GM12878 (cell line): ENCODE results near the gene PPP1R3F. TPM values are rescaled to one million over a fixed set of nuclear protein-coding genes. Genes with fewer than 3 reads are reported as not detected.

ENCODE experiments used
- BCLAF1 ChIP-seq: fragments of 450-650 bp; IDR thresholded peaks from 2 replicates; pipeline ENCODE4 v1.6.1; 2017; ENCODE audit warnings: antibody characterized with exemption, mild to moderate bottlenecking, moderate library complexity
- CBX3 ChIP-seq: fragments of 200-600 bp; sonication (generic); IDR thresholded peaks from 2 replicates; pipeline ENCODE4 v1.6.1; 2016; ENCODE audit warnings: low read depth, borderline replicate concordance
- CREB1 ChIP-seq: IDR thresholded peaks from 2 replicates; pipeline ENCODE4 v1.6.1; 2012; ENCODE audit warnings: low read depth, mild to moderate bottlenecking, inconsistent platforms
- CREM ChIP-seq: IDR thresholded peaks from 2 replicates; pipeline ENCODE4 v1.6.1; 2014; ENCODE audit warnings: antibody characterized with exemption, low read depth
- ESRRA ChIP-seq: IDR thresholded peaks from 2 replicates; pipeline ENCODE4 v1.6.1; 2012; ENCODE audit warnings: mild to moderate bottlenecking, low read length, improper control_type of control experiment
- ETV6 ChIP-seq, 2 experiments: fragments of 450-650 bp in 1 of 2; IDR thresholded peaks in 1 of 2; conservative IDR thresholded peaks in 1 of 2; 2 replicates each; pipeline ENCODE4 v1.6.1; 2014; ENCODE audit warnings: antibody characterized with exemption in 1 of 2, borderline replicate concordance in 1 of 2, low read depth in 1 of 2, mild to moderate bottlenecking in 1 of 2, moderate library complexity in 1 of 2
- MEF2A ChIP-seq: IDR thresholded peaks from 2 replicates; pipeline ENCODE4 v1.6.1; 2011; ENCODE audit warnings: low read depth, mild to moderate bottlenecking, low read length, moderate library complexity; ENCODE audit not compliant: insufficient read depth
- MEF2B ChIP-seq: fragments of 450-650 bp; IDR thresholded peaks from 2 replicates; pipeline ENCODE4 v1.6.1; 2018; ENCODE audit warnings: mild to moderate bottlenecking, moderate library complexity; ENCODE audit not compliant: partially characterized antibody, poor library complexity, severe bottlenecking
- MYB ChIP-seq: fragments of 150-350 bp; IDR thresholded peaks from 2 replicates; pipeline ENCODE4 v1.6.1; 2014; ENCODE audit warnings: mild to moderate bottlenecking, low read depth, low read length, borderline replicate concordance
- NR2F1 ChIP-seq: fragments of 450-650 bp; conservative IDR thresholded peaks from 2 replicates; pipeline ENCODE4 v1.6.1; 2017; ENCODE audit warnings: mild to moderate bottlenecking
- SMAD5 ChIP-seq: IDR thresholded peaks from 2 replicates; pipeline ENCODE4 v1.6.1; 2016; ENCODE audit warnings: antibody characterized with exemption, low read depth
- ZNF24 ChIP-seq: fragments of 450-650 bp; IDR thresholded peaks from 2 replicates; pipeline ENCODE4 v1.6.1; 2017; ENCODE audit warnings: antibody characterized with exemption, mild to moderate bottlenecking
- polyA plus RNA-seq, 11 experiments: library from polyadenylated mRNA; depleted of rRNA in 4 of 11; unstranded in 6 of 11; stranded (reverse) in 5 of 11; fragments of >200 nt; fragmentation: Nextera tagmentation in 4 of 11; fragmentation: Illumina TruSeq in 1 of 11; extraction: Ambion mirVana in 4 of 11; extraction: Trizol in 1 of 11; gene quantifications; 1 replicate in 1 of 11; 2 replicates in 10 of 11; pipeline versions ENCODE4 v1.2.1 to v1.2.3, GENCODE V29; 2011 to 2016; ENCODE audit warnings: inconsistent platforms in 2 of 11, missing spikeins in 2 of 11, low read depth in 1 of 11
- total RNA-seq, 4 experiments: library from RNA; depleted of rRNA in 3 of 4; stranded (reverse); fragments of >200 nt in 3 of 4; fragmentation: Illumina TruSeq in 1 of 4; extraction: Trizol in 1 of 4; gene quantifications; 2 replicates each; pipeline versions ENCODE4 v1.2.1 to v1.2.3, GENCODE V29; 2013 to 2021
- TF ChIP-seq, protein P1 (sequence below): fragments of 450-650 bp; IDR thresholded peaks from 2 replicates; pipeline ENCODE4 v1.6.1; 2017; ENCODE audit warnings: low read depth, mild to moderate bottlenecking, moderate library complexity
- TF ChIP-seq, protein P2 (sequence below): fragments of 450-650 bp; IDR thresholded peaks from 2 replicates; pipeline ENCODE4 v1.6.1; 2018; ENCODE audit warnings: mild to moderate bottlenecking, low read depth, moderate library complexity; ENCODE audit not compliant: partially characterized antibody
- TF ChIP-seq, protein P3 (sequence below): IDR thresholded peaks from 2 replicates; pipeline ENCODE4 v1.6.1; 2012; ENCODE audit warnings: improper control_type of control experiment, low read depth, low read length; ENCODE audit not compliant: insufficient replicate concordance

The PPP1R3F gene
- total and polyA plus RNA-seq, 10 of the 15 experiments (the other 5 are each of a cell fraction or from before 2014, with no cell fraction given) = 0.18 to 4.4 (median 1.00) TPM

- TF ChIP-seq, protein P1, sequence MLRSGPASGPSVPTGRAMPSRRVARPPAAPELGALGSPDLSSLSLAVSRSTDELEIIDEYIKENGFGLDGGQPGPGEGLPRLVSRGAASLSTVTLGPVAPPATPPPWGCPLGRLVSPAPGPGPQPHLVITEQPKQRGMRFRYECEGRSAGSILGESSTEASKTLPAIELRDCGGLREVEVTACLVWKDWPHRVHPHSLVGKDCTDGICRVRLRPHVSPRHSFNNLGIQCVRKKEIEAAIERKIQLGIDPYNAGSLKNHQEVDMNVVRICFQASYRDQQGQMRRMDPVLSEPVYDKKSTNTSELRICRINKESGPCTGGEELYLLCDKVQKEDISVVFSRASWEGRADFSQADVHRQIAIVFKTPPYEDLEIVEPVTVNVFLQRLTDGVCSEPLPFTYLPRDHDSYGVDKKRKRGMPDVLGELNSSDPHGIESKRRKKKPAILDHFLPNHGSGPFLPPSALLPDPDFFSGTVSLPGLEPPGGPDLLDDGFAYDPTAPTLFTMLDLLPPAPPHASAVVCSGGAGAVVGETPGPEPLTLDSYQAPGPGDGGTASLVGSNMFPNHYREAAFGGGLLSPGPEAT = peak; percentile 59; the same call in 1 of the 2 replicates
- TF ChIP-seq MEF2B = no peak
- no peak for TF ChIP-seq ESRRA
- TF ChIP-seq BCLAF1 = no peak
- TF ChIP-seq ETV6 (conservative IDR thresholded peaks at IDR 0.05 in 1 of 2, IDR thresholded peaks at IDR 0.05 in 1 of 2; ENCODE audit: borderline replicate concordance in 1 of 2, low read depth in 1 of 2) = no peak
- TF ChIP-seq, protein P2, sequence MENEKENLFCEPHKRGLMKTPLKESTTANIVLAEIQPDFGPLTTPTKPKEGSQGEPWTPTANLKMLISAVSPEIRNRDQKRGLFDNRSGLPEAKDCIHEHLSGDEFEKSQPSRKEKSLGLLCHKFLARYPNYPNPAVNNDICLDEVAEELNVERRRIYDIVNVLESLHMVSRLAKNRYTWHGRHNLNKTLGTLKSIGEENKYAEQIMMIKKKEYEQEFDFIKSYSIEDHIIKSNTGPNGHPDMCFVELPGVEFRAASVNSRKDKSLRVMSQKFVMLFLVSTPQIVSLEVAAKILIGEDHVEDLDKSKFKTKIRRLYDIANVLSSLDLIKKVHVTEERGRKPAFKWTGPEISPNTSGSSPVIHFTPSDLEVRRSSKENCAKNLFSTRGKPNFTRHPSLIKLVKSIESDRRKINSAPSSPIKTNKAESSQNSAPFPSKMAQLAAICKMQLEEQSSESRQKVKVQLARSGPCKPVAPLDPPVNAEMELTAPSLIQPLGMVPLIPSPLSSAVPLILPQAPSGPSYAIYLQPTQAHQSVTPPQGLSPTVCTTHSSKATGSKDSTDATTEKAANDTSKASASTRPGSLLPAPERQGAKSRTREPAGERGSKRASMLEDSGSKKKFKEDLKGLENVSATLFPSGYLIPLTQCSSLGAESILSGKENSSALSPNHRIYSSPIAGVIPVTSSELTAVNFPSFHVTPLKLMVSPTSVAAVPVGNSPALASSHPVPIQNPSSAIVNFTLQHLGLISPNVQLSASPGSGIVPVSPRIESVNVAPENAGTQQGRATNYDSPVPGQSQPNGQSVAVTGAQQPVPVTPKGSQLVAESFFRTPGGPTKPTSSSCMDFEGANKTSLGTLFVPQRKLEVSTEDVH = no peak
- no peak for TF ChIP-seq CBX3
- 0 out of 2 replicates have a peak, but pooled peaks have one; percentile 12 for TF ChIP-seq MYB
- TF ChIP-seq, protein P3, sequence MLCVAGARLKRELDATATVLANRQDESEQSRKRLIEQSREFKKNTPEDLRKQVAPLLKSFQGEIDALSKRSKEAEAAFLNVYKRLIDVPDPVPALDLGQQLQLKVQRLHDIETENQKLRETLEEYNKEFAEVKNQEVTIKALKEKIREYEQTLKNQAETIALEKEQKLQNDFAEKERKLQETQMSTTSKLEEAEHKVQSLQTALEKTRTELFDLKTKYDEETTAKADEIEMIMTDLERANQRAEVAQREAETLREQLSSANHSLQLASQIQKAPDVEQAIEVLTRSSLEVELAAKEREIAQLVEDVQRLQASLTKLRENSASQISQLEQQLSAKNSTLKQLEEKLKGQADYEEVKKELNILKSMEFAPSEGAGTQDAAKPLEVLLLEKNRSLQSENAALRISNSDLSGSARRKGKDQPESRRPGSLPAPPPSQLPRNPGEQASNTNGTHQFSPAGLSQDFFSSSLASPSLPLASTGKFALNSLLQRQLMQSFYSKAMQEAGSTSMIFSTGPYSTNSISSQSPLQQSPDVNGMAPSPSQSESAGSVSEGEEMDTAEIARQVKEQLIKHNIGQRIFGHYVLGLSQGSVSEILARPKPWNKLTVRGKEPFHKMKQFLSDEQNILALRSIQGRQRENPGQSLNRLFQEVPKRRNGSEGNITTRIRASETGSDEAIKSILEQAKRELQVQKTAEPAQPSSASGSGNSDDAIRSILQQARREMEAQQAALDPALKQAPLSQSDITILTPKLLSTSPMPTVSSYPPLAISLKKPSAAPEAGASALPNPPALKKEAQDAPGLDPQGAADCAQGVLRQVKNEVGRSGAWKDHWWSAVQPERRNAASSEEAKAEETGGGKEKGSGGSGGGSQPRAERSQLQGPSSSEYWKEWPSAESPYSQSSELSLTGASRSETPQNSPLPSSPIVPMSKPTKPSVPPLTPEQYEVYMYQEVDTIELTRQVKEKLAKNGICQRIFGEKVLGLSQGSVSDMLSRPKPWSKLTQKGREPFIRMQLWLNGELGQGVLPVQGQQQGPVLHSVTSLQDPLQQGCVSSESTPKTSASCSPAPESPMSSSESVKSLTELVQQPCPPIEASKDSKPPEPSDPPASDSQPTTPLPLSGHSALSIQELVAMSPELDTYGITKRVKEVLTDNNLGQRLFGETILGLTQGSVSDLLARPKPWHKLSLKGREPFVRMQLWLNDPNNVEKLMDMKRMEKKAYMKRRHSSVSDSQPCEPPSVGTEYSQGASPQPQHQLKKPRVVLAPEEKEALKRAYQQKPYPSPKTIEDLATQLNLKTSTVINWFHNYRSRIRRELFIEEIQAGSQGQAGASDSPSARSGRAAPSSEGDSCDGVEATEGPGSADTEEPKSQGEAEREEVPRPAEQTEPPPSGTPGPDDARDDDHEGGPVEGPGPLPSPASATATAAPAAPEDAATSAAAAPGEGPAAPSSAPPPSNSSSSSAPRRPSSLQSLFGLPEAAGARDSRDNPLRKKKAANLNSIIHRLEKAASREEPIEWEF = no peak
- TF ChIP-seq CREM = peak; percentile 90
- no peak for TF ChIP-seq MEF2A
- TF ChIP-seq NR2F1 = no peak
- no peak for TF ChIP-seq ZNF24
- peak; percentile 65; the same call in 1 of the 2 replicates for TF ChIP-seq SMAD5
- TF ChIP-seq CREB1 = peak; percentile 95
Measured at GRCh38 chrX:49269010-49269766, 405 bp upstream of the PPP1R3F start (continued).
